ENCODE measurements around the gene RTN3.

Gene RTN3

GRCh38 chr11:63765688-63766241, 84.5 kb downstream of the RTN3 start:
- Histone ChIP-seq H3K27ac (peak overlapping the region; percentile 89 to 90), H3K27me3 (no peaks in the 10 kb centered on the region), H3K9me3 (no peaks in the 10 kb centered on the region), H3K36me3 (peaks cover 0 to 8% (median 0%) of the 10 kb centered on the region in 3 donors), H3K4me3 (no peak overlapping the region), H3K4me1 (peaks cover 0 to 61% (median 35%) of the 10 kb centered on the region in 4 donors)
- DNase-seq: peak in 1 of 2 donors; percentile 52
- no peak for TF ChIP-seq CTCF (IDR thresholded peaks at IDR 0.05)
- intact Hi-C loops (cut with DNase I; ENCODE audit: low total_unique reads): loop anchor here (5.0 kb wide), 1 partner anchor 182 kb away; no protein-coding TSS in a partner anchor

- no peak for DNase-seq
- H3K27me3 ChIP-seq: no peaks in the 10 kb centered on the region
- peak overlapping the region; percentile 91 to 94 for H3K4me3 ChIP-seq
- peaks cover 0 to 8% (median 0%) of the 10 kb centered on the region in 3 donors for H3K36me3 ChIP-seq
- H3K9me3 ChIP-seq: no peaks in the 10 kb centered on the region
- H3K27ac ChIP-seq: peak overlapping the region; percentile 89 to 90
- intact Hi-C loops (cut with DNase I; ENCODE audit: low total_unique reads): loop anchor here (5.0 kb wide), 1 partner anchor 181 kb away; no protein-coding TSS in a partner anchor
- TF ChIP-seq CTCF (IDR thresholded peaks at IDR 0.05): no peak
- peaks cover 0 to 60% (median 34%) of the 10 kb centered on the region in 4 donors for H3K4me1 ChIP-seq
Observed at GRCh38 chr11:63766531-63767235, 85.4 kb downstream of the RTN3 start.

GRCh38 chr11:63767267-63767564, 85.9 kb downstream of the RTN3 start:
- peak overlapping the region; percentile 89 to 90 for H3K27ac ChIP-seq

GRCh38 chr11:63767565-63768236, 86.4 kb downstream of the RTN3 start:
- no peak for TF ChIP-seq CTCF (IDR thresholded peaks at IDR 0.05)
- peaks cover 0 to 8% (median 0%) of the 10 kb centered on the region in 3 donors for H3K36me3 ChIP-seq
- no peaks in the 10 kb centered on the region for H3K9me3 ChIP-seq
- H3K27ac ChIP-seq: peak overlapping the region; percentile 89 to 90
- H3K4me3 ChIP-seq: peak overlapping the region; percentile 91 to 94
- DNase-seq: peak; percentile 84
- peaks cover 0 to 49% (median 26%) of the 10 kb centered on the region in 4 donors for H3K4me1 ChIP-seq
- intact Hi-C loops (cut with DNase I; ENCODE audit: low total_unique reads): loop anchor here (2.0 to 5.0 kb wide), 3 partner anchors 45 to 180 kb away; partner anchors contain the start of genes MARK2 and SPINDOC
- no peaks in the 10 kb centered on the region for H3K27me3 ChIP-seq

More at GRCh38 chr11:63767267-63767564, 85.9 kb downstream of the RTN3 start:
- Histone ChIP-seq H3K36me3 (peaks cover 0 to 8% (median 0%) of the 10 kb centered on the region in 3 donors), H3K4me3 (peak overlapping the region; percentile 91 to 94), H3K9me3 (no peaks in the 10 kb centered on the region), H3K4me1 (peaks cover 0 to 54% (median 31%) of the 10 kb centered on the region in 4 donors), H3K27me3 (no peaks in the 10 kb centered on the region)
- no peak for TF ChIP-seq CTCF (IDR thresholded peaks at IDR 0.05)
- DNase-seq: no peak
- intact Hi-C loops (cut with DNase I; ENCODE audit: low total_unique reads): loop anchor here (5.0 kb wide), 1 partner anchor 180 kb away; no protein-coding TSS in a partner anchor

- peak; percentile 50 to 86 for TF ChIP-seq CTCF (IDR thresholded peaks at IDR 0.05)
- H3K4me1 ChIP-seq: peaks cover 0 to 42% (median 21%) of the 10 kb centered on the region in 4 donors
- H3K27ac ChIP-seq: peak within 1 kb of the TSS; percentile 89 to 90
- peak within 1 kb of the TSS; percentile 91 to 94 for H3K4me3 ChIP-seq
- H3K9me3 ChIP-seq: no peaks in the 10 kb centered on the region
- intact Hi-C loops (cut with DNase I; ENCODE audit: low total_unique reads): loop anchor here (2.0 to 5.0 kb wide), 3 partner anchors 44 to 179 kb away; partner anchors contain the start of genes MARK2 and SPINDOC
- no peaks in the 10 kb centered on the region for H3K27me3 ChIP-seq
- DNase-seq: peak in 1 of 2 donors; percentile 78
- peaks cover 0 to 8% (median 0%) of the 10 kb centered on the region in 3 donors for H3K36me3 ChIP-seq
Observed at GRCh38 chr11:63768237-63769041, 87.1 kb downstream of the RTN3 start, which contains the start of gene ZFTA. Gene ZFTA (minus strand): TSS chr11:63768775. CDS start chr11:63768622, 153 bp downstream.
